C4-2B (cell line): ENCODE data around the gene UFC1.

Source experiments
- H3K27ac ChIP-seq: fragments of 450-650 bp; 2 replicates; pipeline ENCODE4 v1.5.1; 2017
- CTCF ChIP-seq: fragments of 450-650 bp; conservative IDR thresholded peaks from 2 replicates; pipeline ENCODE4 v1.5.1; 2017; ENCODE audit warnings: mild to moderate bottlenecking
- ZFX ChIP-seq: fragments of 450-650 bp; IDR thresholded peaks from 2 replicates; pipeline ENCODE4 v1.6.1; 2017

Gene UFC1

GRCh38 chr1:161138431-161138830, 15.3 kb upstream of the UFC1 start:
- TF ChIP-seq ZFX (no peak), CTCF (no peak)
- H3K27ac ChIP-seq, result no peak overlapping the region

GRCh38 chr1:161139766-161140165, 14.0 kb upstream of the UFC1 start:
- H3K27ac ChIP-seq, result no peak overlapping the region
- TF ChIP-seq CTCF, result peak; percentile 75
- no peak for TF ChIP-seq ZFX

GRCh38 chr1:161140755-161141400, 12.9 kb upstream of the UFC1 start:
- TF ChIP-seq ZFX (no peak), CTCF (no peak)
- H3K27ac ChIP-seq, result no peak overlapping the region

GRCh38 chr1:161145832-161146231, 7.9 kb upstream of the UFC1 start:
- no peak overlapping the region for H3K27ac ChIP-seq
- TF ChIP-seq CTCF (no peak), ZFX (no peak)

GRCh38 chr1:161153176-161153575, 602 bp upstream of the UFC1 start:
- TF ChIP-seq ZFX (no peak), CTCF (no peak)
- H3K27ac ChIP-seq, result peak overlapping the region; percentile 98

GRCh38 chr1:161157867-161158266, 4.1 kb downstream of the UFC1 start:
- no peak overlapping the region for H3K27ac ChIP-seq
- TF ChIP-seq CTCF, result no peak
- TF ChIP-seq ZFX, result no peak

- peak overlapping the region; percentile 92 for H3K27ac ChIP-seq
- TF ChIP-seq CTCF, result no peak
Observed at GRCh38 chr1:161158316-161159010, 4.7 kb downstream of the UFC1 start.
